HG02870 (cell line): ENCODE results near the gene SAE1.
"Not testable (repeated sequence)": the region's sequence is repeated elsewhere in the genome, so short reads cannot be mapped to it uniquely, and the experiment has no call there.

Experiments
- ATAC-seq: cut with Tn5 transposase; IDR thresholded peaks from one replicate; pipeline ENCODE4 v1.9.1; 2021; ENCODE audit warnings: mild to moderate bottlenecking, moderate library complexity; ENCODE audit not compliant: unreplicated experiment

SAE1 gene

GRCh38 chr19:47236072-47236675 lies 105.5 kb downstream of the SAE1 start:
- no peak for ATAC-seq

DNA sequence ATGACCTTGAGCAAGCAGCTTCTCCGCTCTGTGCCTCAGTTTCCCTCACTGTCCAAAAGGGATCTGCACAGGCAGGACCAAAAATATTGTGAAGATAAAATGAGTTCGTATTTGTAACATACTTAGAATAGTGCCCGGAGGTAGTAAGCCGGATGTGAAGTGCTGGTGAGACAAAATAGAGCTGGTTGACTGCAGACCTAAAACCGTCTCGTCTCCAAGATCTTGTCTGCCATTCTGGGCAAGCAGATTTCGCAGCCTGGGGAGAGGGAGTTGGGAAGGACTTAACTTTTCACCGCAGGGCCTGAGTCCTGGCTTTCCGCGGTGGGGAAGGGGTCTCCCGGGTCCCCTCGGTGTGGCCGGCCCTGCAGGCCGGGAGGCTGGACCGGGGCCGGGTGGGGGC lies 108.5 kb downstream of the SAE1 start:
- ATAC-seq, result no peak

GRCh38 chr19:47239610-47240296 lies 109.1 kb downstream of the SAE1 start:
- no peak for ATAC-seq

DNA sequence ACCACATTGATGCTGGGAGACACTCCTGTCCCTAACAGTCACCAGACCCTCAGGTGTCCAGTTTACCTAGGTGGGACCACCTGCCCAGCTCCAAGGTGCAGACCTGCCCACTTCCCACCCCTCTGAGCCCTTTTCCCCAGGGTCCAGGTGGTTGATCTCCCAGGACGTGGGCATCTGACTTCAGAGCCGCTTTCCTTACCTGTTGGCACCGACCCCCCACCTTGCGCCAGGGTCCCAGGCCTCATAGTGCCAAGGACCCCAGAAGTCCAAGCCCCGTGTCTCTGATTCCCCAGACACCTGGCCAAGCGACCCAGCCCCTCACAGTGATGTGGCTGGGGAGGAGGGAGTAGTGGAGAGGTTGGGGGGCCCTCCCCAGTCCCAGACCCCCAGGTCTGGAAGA lies 109.9 kb downstream of the SAE1 start:
- no peak for ATAC-seq

GRCh38 chr19:47240996-47241918 lies 110.6 kb downstream of the SAE1 start:
- no peak for ATAC-seq

GRCh38 chr19:47241919-47242577 lies 111.4 kb downstream of the SAE1 start:
- ATAC-seq, result no peak

- ATAC-seq, result no peak
Observed at GRCh38 chr19:47243364-47243775, 112.7 kb downstream of the SAE1 start.

DNA sequence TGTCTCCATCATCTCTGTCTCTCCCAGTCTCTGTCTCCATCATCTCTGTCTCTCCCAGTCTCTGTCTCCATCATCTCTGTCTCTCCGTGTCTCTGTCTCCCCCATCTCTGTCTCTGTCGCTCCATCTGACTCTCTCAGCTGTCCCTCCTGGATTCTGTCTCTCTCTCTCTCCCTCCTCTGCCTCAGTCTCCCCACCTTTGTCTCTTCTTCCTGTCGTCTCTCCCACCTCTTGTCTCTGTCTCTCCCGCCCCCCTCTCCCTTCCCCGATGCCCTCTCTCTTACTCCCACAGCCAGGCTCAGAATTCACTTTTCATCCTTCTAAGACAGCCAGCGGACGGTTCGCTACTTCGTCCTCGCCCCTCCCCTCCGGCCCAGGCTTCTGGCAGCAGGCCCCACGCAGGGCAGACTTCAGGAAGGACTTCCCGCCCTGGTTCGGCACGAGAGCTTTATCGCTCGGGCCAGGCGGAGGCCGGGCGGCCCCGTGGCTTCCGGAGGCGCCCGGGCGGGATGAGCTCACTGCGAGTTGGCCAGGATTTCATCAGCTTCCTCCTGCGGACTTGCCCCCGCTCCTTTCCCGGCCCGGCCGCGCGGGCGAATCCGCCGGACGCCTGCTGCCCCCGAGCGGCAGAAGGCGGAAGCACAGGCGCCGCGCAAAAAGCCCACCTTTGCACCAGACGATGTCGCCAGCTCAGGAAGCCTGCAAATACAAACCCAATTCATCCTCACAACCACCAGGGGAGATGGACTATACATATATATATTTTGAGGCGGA lies 113.3 kb downstream of the SAE1 start:
- ATAC-seq, result peak; percentile 46

DNA sequence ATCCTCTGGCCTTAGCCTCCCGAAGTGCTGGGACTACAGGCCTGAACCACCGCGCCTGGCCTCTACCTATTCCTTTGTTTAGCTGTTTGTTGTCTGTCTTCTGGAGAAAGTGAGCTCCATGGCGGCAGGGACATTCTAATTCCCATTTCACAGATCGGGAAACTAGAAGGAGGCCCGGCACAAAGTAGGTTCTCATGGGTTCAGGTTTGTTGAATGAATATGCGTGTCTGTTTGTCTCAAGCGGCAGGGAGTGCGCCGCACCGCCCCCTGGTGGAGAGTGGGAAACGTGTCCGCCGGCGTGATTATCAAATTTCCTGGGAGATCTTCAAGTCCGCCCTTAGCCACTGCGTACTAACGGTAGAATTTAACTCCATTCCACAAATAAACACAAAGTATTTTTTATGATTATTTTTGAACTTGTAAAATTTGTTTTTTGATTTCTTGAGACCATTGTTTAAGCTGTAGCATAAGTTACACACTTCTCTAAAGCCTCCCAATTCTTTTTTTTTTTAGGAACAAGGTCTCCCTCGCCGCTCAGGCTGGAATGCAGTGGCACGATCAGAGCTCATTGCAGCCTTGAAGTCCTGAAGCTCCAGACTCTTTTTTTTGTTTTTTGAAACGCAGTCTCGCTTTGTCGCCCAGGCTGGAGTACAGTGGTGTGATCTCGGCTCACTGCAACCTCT lies 116.8 kb downstream of the SAE1 start:
- no peak for ATAC-seq

DNA sequence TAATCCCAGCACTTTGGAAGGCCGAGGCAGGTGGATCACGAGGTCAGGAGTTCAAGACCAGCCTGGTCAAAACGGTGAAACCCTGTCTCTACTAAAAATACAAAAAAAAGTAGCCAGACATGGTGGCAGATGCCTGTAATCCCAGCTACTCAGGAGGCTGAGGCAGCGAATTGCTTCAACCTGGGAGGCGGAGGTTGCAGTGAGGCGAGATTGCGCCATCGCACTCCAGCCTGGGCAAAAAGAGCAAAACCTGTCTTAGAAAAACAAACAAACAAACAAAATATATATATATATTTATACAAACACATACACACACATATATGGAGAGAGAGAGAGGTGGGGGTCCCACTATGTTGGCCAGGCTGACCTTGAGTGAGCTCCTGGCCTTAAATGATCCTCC lies 122.4 kb downstream of the SAE1 start:
- ATAC-seq, result not testable (repeated sequence)

GRCh38 chr19:47253467-47253881 lies 122.8 kb downstream of the SAE1 start:
- ATAC-seq, result no peak

GRCh38 chr19:47253970-47254369 lies 123.3 kb downstream of the SAE1 start:
- no peak for ATAC-seq

DNA sequence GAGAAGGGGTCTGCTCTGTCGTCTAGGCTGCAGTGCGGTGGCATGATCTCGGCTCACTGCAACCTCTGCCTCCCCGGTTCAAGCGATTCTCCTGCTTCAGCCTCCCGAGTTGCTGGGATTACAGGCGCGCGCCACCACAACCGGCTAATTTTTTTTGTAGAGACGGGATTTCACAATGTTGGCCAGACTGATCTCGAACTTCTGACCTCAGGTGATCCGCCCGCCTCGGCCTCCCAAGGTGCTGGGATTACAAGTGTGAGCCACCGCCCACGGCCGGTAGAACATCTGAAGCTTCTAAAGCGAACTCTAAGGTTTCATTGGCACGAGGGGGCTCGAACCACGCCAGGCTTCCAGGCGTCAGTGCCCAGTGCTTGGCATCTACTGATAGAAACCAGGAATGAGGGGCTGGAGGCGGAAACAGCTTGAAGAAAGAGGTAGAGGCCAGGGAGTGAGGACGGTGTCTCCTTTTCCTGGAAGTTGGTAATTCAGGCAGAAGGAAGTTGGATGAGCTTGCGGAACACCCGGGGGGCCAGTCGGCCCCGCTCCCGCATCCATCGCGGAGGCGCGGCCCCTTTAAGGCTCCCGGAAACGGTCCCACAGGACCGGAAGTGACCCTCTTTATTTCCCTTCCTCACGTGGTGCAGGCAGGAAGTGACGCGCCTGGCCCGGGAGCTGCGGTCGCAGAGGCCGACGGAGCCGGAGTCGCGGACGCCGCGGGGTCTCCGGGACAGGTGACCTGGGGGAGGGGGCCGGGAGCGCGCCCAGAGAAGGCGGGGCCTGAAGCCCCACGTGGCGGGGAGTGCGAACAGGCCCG lies 125.5 kb downstream of the SAE1 start, which contains the start of gene CCDC9:
TSS of gene CCDC9 (plus strand) at position 647 of the 814 bp plus-strand sequence. CDS start 1,876 bp downstream, outside the sequence.
- ATAC-seq, result peak; percentile 43

DNA sequence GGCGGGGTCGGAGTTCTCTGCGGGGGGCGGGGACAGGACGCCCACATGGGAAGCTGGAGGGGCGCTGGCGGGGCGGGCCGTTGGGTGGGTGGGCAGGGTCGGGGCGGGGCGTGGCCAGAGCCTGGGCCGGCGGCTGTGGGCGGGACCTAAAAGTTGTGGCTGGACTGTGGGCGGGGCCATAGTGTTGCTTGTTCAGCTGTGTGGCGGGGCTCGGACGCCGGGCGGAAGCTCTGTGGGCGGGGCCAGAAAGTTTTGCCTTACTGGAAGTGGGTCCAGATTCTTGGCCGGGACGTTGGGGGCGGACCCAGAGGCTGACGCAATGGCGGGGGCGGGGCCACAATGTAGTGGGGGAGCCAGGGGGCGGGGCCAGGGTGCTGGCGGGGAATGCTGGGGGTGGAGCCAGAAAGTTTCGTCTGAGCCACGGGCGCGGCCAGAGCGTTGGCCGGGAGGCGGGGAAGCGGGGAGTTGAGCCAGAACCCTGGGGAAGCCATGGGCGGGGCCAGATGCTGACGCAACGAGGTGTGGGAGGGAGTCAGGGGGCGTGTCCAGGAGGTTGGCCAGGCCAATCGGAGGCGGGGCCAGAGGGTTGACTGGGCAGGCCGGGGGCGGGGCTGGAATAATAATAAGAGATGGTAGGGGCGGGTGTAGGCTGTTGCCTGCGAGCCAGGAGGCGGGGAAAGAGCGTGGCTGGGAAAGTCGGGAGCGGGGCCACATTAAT lies 126.2 kb downstream of the SAE1 start:
- peak; percentile 70 for ATAC-seq

DNA sequence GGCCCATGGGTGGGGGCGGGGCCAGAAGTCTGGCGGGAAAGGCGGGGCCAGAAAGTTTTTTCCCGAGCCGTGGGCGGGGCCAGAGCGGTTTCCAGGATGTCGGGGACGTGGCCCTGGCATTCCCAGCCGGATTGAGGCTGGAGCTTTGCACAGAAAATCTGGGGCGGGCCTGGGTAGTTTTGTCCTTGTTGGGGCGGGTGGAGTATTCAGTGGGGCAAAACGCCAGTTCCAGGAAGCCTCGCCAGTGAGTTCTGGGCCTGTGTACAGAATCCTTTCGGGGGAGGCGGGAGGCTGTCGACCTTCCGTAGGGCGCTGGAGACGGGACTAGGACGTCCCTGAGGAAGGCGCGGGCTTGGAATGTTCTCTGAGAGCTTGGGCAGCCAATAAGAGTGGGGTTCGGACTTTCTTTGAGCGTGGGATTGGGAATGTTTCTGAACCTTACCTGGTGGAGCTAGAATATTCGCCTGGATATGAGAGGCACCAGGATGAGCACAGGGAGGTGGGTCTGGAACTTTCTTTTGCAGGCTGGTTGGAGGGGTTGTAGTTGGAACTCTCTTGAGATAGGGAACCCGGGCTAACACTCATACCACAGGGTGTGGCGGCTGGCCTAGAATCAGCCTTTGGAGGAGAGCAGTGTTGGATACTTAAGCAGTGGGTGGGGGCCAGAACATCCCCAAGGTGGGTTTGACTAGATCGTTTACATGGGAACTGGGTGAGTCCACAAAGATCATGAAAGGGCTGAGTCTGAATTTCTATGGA lies 127.0 kb downstream of the SAE1 start:
- ATAC-seq, result no peak

GRCh38 chr19:47258434-47258833 lies 127.8 kb downstream of the SAE1 start:
- no peak for ATAC-seq

DNA sequence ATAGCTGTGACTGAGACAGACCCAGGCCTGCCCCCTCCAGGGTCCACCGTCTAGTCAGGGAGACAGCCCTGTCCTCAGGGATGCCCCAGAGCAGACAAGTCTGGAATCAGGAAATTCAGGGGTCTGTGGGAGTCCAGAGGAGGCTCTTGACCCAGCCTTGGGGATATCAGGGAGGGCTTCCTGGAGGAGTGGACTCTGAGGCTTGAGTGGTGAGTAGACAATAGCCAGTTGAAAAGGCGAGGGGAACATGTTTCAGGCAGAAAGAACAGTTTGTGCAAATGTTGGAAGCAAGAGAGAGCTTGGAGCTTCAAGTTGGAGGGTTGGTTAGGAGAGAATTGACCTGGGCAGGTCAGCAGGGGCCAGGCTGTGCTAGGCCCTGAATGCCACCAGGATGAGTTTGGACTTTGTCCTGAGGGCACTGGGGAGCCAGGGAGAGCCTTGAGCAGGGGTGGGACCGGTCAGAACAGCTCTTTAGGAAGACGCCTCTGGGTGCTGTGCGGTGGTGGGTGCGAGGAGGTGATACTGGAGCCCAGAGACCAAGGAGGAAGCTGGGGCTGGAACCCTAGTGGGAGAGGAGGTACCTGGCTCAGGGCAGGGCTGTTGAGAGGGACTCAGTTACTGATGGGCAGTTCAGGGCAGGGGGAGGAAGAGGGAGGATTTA lies 128.4 kb downstream of the SAE1 start:
- no peak for ATAC-seq
